Stimulated activated naive CD8-positive, alpha-beta T cell treated with anti-CD3 and anti-CD28 coated beads, Interleukin-15, Interleukin-2, amounts not matched to agents 100 ng/mL and 50 ng/mL, for 24 hours (primary cell): ENCODE results near the gene HDLBP.

Experiments
- H3K27ac Mint-ChIP-seq: one replicate; pipeline ENCODE4 v1.8.0; 2021; ENCODE audit warnings: mild to moderate bottlenecking, mixed read lengths
- H3K27me3 Mint-ChIP-seq: one replicate; pipeline ENCODE4 v1.8.0; 2021; ENCODE audit warnings: mixed read lengths
- H3K36me3 Mint-ChIP-seq: one replicate; pipeline ENCODE4 v1.8.0; 2021; ENCODE audit warnings: low read depth, mixed read lengths
- H3K4me1 Mint-ChIP-seq: one replicate; pipeline ENCODE4 v1.8.0; 2021; ENCODE audit warnings: low read depth, mixed read lengths
- H3K4me3 Mint-ChIP-seq: one replicate; pipeline ENCODE4 v1.8.0; 2021; ENCODE audit warnings: mild to moderate bottlenecking, mixed read lengths
- H3K9me3 Mint-ChIP-seq: one replicate; pipeline ENCODE4 v1.8.0; 2021; ENCODE audit warnings: mixed read lengths

HDLBP gene, protein sequence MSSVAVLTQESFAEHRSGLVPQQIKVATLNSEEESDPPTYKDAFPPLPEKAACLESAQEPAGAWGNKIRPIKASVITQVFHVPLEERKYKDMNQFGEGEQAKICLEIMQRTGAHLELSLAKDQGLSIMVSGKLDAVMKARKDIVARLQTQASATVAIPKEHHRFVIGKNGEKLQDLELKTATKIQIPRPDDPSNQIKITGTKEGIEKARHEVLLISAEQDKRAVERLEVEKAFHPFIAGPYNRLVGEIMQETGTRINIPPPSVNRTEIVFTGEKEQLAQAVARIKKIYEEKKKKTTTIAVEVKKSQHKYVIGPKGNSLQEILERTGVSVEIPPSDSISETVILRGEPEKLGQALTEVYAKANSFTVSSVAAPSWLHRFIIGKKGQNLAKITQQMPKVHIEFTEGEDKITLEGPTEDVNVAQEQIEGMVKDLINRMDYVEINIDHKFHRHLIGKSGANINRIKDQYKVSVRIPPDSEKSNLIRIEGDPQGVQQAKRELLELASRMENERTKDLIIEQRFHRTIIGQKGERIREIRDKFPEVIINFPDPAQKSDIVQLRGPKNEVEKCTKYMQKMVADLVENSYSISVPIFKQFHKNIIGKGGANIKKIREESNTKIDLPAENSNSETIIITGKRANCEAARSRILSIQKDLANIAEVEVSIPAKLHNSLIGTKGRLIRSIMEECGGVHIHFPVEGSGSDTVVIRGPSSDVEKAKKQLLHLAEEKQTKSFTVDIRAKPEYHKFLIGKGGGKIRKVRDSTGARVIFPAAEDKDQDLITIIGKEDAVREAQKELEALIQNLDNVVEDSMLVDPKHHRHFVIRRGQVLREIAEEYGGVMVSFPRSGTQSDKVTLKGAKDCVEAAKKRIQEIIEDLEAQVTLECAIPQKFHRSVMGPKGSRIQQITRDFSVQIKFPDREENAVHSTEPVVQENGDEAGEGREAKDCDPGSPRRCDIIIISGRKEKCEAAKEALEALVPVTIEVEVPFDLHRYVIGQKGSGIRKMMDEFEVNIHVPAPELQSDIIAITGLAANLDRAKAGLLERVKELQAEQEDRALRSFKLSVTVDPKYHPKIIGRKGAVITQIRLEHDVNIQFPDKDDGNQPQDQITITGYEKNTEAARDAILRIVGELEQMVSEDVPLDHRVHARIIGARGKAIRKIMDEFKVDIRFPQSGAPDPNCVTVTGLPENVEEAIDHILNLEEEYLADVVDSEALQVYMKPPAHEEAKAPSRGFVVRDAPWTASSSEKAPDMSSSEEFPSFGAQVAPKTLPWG (N-terminal part only)

DNA sequence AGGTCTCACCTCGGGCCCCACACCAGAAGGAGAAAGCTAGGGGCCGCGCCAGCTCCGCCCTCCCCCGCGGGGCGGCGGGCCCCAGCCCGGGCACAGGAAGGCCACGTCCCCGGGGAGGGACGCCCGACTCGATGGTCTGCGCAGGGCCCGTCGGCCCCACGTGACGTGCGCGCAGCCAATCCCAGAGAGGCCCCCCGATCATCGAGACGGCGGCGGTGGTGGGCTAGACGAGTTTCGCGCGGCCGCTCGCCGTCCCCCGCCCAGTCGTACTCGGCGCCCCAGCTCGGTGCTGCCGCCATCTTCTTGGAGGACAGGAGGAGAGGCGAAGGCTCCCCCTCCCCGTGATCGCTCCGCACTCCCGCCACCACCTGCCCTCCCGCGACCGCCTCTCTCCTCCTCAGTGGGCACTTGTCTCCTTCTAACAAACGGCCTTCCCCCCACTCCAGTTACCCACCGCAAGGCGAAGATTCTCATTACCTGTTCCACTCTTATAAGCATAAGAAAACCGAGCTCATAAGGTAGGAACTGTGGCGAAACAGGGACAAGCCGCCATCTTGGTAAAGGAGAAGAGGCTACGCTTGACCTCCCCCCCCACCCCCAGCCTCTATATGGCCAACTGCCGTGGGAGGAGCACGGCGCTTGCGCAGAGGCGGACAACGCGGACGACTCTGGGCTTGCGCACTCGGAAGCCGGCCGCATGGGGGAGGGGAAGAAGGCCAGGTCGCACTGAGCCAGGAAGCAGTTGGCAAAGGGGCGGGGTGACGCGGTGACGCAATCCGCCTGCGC is at the start of gene HDLBP:
Gene HDLBP, minus strand, starts transcription at position 580 of the 786 bp plus-strand sequence. CDS start 48,803 bp downstream, outside the sequence.
- Mint-ChIP-seq H3K4me3 (peak within 1 kb of the TSS; percentile 98), H3K9me3 (no peaks in the 10 kb centered on the region), H3K36me3 (peaks cover 32% of the 10 kb centered on the region), H3K27ac (peak within 1 kb of the TSS; percentile 99), H3K27me3 (no peaks in the 10 kb centered on the region), H3K4me1 (peaks cover 77% of the 10 kb centered on the region)

DNA sequence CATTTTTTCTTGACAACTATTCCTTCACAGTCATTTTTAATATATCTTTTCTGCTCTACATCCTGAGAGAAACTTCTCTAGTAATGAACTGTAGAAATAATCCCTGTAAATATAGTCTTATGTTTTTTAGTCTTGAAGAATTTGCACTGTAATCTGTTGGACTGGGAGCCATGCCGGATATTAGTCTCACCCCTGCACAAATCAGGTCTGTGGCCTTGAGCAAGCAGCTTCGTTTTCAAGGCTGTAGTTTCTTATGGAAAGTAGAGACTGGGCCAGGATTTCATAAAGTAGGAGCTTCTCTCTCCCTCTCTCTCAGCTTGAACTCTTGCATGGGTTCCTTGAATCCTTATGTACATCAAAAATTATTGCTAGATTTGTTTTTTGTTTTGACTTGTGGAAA is 49.3 kb upstream of the HDLBP start:
- Mint-ChIP-seq H3K27me3 (no peaks in the 10 kb centered on the region), H3K27ac (no peak overlapping the region), H3K4me3 (no peak overlapping the region), H3K36me3 (no peaks in the 10 kb centered on the region), H3K4me1 (peaks cover 22% of the 10 kb centered on the region), H3K9me3 (no peaks in the 10 kb centered on the region)

DNA sequence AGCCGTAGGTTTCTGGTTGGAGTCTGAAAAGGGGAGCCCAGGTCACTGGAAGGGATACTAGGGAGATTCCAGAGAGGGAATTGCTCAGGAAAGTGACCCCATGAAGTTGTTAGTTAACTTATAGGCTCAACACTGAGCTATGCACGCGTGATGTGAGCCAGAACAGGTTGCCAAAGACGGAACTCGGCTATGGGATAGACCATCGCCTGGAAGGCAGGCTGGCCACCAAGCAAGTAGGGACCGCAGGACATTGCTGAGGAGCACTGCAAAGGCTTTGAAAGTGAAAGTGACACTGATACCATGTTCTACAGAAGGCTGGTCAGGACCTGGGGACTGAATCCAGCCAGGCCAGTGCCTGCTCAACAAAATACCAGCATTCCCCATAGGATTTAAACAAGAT is 48.0 kb upstream of the HDLBP start:
- H3K36me3 Mint-ChIP-seq, result peaks cover 3% of the 10 kb centered on the region
- no peaks in the 10 kb centered on the region for H3K9me3 Mint-ChIP-seq
- H3K4me3 Mint-ChIP-seq, result no peak overlapping the region
- no peak overlapping the region for H3K27ac Mint-ChIP-seq
- H3K27me3 Mint-ChIP-seq, result no peaks in the 10 kb centered on the region
- peaks cover 35% of the 10 kb centered on the region for H3K4me1 Mint-ChIP-seq

DNA sequence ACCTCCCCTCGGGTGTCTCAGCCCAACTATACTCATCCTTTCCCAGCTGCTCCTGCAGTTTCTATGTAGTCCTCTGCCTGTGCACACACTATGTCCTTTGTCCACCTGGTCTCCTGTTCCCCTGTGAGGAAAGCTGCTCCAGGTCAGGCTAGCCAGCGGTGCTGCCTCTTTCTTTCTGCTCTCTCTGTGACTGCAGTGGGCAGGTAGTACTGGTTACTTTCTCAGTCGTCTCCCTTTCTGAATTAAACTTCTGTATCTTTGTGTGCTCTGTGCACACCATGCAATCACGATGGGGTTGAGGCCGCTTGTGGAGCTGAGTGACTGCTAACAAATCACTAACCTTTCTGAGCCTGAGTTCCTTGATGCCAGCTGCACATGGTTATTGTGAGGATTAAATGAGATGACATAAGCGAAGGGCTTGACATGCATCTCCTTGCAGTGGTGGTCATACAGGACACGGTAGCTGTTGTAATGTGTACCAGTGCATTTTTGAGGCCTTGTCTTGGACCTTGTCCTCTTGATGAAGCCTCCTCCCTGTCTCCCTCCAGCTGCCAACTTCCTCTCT is 44.1 kb upstream of the HDLBP start:
- Mint-ChIP-seq H3K4me1 (peaks cover 42% of the 10 kb centered on the region), H3K27ac (no peak overlapping the region), H3K27me3 (no peaks in the 10 kb centered on the region), H3K9me3 (no peaks in the 10 kb centered on the region), H3K36me3 (peaks cover 7% of the 10 kb centered on the region), H3K4me3 (no peak overlapping the region)

DNA sequence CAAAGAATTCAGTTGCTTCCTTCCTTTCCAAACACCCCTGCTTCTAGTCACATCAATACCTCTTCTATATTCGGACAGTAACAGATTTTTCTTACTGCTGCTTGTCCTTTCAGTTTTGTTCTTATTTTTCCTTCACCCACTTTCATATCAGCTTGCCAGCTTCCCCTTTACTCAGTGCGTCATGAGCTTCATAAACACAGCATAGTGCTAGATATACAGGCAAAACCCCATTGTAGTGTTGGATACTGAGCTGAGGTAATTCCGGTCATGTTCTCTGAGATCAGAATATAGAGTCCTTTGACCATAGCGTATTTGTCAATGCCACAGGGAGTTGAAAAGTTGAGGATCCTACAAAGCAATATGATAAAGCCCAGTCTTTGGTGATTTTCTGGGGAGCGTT is 43.0 kb upstream of the HDLBP start:
- peak overlapping the region; percentile 58 for H3K4me3 Mint-ChIP-seq
- H3K36me3 Mint-ChIP-seq, result peaks cover 18% of the 10 kb centered on the region
- H3K27ac Mint-ChIP-seq, result peak overlapping the region; percentile 32
- H3K4me1 Mint-ChIP-seq, result peaks cover 37% of the 10 kb centered on the region
- no peaks in the 10 kb centered on the region for H3K9me3 Mint-ChIP-seq
- H3K27me3 Mint-ChIP-seq, result no peaks in the 10 kb centered on the region

DNA sequence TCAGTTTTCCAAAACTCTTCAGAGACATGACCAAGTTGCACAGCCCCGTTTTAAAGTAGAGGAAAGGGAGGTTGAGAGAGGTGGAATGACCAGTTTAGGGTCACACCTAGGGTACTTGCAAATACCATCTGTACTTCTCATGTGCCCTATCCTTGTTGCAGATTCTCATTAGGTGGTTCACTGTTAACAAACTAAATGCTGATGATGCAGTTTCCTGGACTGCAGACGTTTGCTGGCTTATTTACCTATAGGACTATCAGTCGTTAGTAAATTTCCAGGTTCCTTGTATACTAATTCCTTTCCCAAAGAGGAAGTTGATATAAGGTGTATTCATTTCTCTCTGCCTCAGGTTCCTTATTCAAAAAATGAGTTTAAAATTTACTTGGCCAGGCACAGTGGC is 42.1 kb upstream of the HDLBP start:
- Mint-ChIP-seq H3K27ac (no peak overlapping the region), H3K36me3 (peaks cover 25% of the 10 kb centered on the region), H3K4me3 (peak overlapping the region; percentile 85), H3K4me1 (peaks cover 34% of the 10 kb centered on the region), H3K9me3 (no peaks in the 10 kb centered on the region), H3K27me3 (no peaks in the 10 kb centered on the region)

DNA sequence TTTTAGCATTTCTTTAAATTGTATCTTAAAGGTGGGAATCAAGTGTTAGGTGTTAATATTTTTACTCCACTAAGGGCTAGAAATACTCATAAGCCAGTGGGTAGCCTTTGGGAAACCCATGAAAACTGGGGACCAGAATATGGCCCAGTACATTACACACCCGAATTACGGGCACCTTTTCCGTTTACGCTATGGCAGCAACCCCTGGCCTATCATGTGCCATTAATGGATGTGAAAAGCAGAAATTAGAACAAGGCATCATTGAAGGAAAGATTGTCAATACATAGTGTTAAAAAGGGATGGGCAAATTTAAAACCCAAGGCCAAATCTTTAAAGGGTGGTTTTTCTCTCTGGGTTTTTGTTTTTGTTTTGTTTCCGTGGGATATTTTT is 41.4 kb upstream of the HDLBP start:
- H3K9me3 Mint-ChIP-seq, result no peaks in the 10 kb centered on the region
- H3K4me3 Mint-ChIP-seq, result peak overlapping the region; percentile 85
- H3K36me3 Mint-ChIP-seq, result peaks cover 29% of the 10 kb centered on the region
- H3K4me1 Mint-ChIP-seq, result peaks cover 34% of the 10 kb centered on the region
- peak overlapping the region; percentile 75 for H3K27ac Mint-ChIP-seq
- no peaks in the 10 kb centered on the region for H3K27me3 Mint-ChIP-seq

DNA sequence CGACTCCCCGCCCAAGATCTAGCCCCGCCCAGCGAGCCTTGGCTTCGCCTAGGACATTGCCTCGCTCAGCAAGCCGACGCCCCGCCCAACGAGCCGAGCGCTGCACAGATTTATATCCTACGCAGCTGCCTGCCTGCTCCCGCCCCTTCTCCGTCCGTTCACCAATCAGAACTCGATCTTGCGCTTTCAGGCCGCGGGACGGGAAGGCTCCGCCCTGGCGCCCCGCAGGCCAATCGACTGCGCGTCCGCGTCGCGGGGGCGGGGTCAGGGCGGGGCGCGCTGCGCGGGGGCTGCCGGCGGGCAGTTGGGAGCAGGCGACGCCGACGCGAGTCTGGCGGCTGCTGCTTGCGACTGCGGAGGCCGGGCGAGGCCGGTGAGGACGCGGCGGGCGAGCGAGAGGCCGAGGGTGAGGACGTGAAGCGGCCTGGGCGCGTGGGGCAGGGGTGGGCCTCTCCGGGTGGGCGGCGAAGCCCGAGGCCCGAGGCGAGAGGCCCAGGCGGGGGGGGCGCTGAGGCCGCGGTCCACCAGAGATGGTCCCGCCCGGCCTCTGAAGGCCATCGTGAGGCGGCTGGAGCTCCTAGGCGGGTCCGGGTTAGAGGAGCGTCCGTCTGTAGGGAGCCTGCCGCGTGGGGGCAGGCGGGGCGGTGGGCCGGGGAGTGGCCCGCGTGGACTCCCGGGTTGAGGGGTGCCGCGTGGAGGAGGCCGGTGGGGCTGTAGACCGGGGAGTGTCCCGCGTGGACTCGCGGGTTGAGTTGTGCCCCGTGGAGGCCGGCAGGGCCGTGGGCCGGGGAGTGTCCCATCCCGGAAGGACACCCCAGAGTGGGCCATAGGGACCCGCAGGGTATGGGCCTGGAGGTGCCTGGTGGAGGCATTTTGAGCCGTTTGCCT is 40.8 kb upstream of the HDLBP start, which contains the start of gene FARP2:
Gene FARP2, plus strand, starts transcription at position 303 of the 888 bp plus-strand sequence. CDS start 16,823 bp downstream, outside the sequence.
- peaks cover 36% of the 10 kb centered on the region for H3K36me3 Mint-ChIP-seq
- H3K4me3 Mint-ChIP-seq, result peak within 1 kb of the TSS; percentile 85
- peaks cover 33% of the 10 kb centered on the region for H3K4me1 Mint-ChIP-seq
- no peaks in the 10 kb centered on the region for H3K9me3 Mint-ChIP-seq
- H3K27ac Mint-ChIP-seq, result peak within 1 kb of the TSS; percentile 75
- H3K27me3 Mint-ChIP-seq, result no peaks in the 10 kb centered on the region

DNA sequence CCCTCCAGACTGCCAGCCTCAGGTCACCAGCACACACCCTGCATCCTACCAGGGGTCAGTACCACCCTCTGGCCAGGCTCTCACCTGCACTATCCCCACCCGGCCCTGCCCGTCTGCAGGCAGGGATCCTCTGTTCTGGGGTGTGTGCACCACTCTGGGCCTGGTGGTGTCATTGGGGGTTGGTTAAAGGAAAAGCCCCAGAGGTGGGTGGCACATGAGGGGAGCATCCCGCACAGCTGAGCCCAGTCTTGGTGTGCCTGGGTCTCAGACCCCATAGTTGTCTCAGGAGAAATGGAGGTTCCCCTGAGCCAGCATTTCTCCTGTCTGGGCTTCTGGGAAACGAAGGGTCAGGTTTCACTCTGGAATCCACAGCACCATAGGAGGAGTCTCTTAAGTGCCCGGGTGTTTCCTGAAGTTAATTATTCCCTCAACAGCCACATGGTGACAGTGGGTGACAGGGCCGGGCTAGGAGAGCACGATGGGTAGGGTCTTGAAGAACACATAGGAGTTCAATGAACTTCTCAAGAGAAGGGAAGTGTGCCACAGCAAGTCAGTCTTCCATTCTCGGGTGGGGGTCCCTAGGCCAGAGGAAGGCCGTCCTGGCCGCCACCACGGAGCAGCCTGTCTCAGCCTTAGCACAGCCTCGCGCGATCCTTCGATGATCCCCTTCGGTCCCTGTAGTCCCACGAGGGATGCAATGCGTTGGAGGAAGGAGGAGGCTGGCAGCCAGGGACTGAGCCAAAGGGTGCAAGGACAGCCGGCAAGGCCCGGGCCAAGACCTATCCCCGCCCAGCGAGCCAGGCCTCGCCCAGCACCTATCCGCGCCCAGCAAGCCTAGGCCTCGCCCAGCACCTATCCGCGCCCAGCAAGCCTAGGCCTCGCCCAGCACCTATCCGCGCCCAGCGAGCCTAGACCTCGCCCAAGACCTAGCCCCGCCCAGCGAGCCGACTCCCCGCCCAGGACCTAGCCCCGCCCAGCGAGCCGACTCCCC is 39.5 kb upstream of the HDLBP start:
- Mint-ChIP-seq H3K9me3 (no peaks in the 10 kb centered on the region), H3K4me1 (peaks cover 27% of the 10 kb centered on the region), H3K4me3 (no peak overlapping the region), H3K36me3 (peaks cover 48% of the 10 kb centered on the region), H3K27ac (peak overlapping the region; percentile 24), H3K27me3 (no peaks in the 10 kb centered on the region)

DNA sequence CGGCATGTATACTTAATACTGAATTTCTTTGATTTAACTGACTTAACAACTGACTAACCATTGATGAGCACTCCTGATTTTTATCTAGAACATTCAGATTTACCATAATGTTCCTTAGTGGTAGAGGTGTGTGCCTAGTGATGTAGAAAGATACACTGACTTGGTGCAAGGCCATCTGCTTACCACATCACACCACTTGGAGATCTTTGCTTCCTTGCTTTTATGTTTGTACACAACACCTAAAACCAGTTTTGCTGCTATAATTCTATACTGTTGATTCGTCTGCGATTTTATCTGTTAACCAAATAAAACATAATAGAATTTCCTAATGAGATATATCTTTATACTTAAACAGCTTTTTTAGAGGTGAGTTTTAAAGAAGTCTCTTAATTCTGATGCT is 36.8 kb upstream of the HDLBP start:
- Mint-ChIP-seq H3K9me3 (no peaks in the 10 kb centered on the region), H3K4me1 (peaks cover 4% of the 10 kb centered on the region), H3K27ac (no peak overlapping the region), H3K4me3 (no peak overlapping the region), H3K27me3 (no peaks in the 10 kb centered on the region), H3K36me3 (peaks cover 64% of the 10 kb centered on the region)

DNA sequence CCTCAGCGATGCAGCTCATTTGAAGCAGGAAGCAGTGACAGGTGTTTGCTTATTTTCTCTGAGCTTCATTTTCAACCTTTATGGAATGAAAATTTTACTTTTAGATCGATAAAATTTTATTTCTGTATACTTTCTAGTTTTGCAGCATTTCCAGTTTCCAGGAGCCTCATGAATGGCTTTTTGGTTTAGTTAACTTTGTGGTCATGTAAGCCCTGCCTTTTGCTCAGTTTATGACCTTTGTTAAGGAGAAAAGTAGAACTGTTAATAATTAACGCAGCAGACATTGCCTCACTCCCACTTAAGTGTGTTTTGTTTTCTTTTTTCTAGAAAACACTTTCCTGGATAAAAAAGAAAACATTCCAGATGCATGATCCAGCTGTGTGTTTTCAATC is 36.2 kb upstream of the HDLBP start:
- Mint-ChIP-seq H3K27me3 (no peaks in the 10 kb centered on the region), H3K27ac (no peak overlapping the region), H3K36me3 (peaks cover 67% of the 10 kb centered on the region), H3K4me3 (no peak overlapping the region), H3K9me3 (no peaks in the 10 kb centered on the region), H3K4me1 (no peaks in the 10 kb centered on the region)
